SU-DHL-6 (cell line): ENCODE data around the gene ENOX2.

Experiments used
- CTCF ChIP-seq: fragments of 200-600 bp; sonication (generic); IDR thresholded peaks from one replicate; pipeline ENCODE4 v1.5.1; 2017; ENCODE audit warnings: antibody characterized with exemption, mild to moderate bottlenecking, low read length, moderate library complexity; ENCODE audit not compliant: insufficient read depth, poor library complexity, severe bottlenecking
- EZH2phosphoT487 ChIP-seq: fragments of 200-600 bp; sonication (generic), shearing (Covaris generic); conservative IDR thresholded peaks from 2 replicates; pipeline ENCODE4 v1.6.1; 2018; ENCODE audit warnings: mild to moderate bottlenecking, antibody characterized with exemption, low read length, moderate library complexity, mixed read lengths

DNA sequence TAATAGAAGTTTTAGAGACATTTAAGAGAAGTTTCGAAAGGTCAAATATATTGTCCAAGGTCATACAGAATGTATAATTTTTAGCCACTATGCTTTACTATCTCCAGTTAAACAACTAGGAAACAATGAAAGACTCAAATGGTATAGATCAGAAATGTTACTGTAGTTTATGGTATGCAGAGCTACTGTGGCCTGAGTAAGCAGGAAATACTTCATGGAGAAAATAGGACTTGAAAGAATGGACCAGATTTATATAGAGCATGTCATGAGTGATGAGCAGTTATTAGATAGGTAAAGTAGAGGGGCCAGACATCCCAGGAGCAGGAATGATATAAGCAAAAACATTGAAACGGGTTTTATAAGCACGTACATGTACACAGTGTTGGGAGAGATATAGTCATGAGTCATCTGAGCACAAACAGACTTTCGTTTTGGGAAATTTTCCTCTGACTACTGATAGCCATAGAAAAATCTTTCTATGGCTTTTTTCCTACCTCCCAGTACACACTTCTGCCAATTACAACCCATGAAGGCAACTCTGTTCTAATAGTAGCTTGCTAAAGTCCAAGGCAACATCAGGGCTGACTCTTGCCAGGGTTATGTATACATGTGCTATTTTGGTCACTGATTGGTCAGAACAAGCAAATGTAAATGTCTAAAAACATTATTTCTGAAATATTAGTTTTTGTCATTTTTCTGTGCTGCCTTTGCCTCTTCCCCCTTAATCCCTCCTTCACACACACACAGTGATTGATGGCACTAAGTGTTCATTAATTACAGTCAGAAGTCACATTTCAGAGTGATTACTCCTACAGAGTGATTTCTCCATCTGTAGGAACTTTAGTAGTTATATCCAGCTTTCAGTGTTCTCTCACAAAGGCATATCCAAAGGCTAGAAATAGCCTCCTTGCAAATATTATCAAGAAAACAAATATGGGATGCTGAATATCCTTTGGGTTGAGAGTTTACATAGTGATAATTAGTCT lies 198.7 kb downstream of the ENOX2 start:
- TF ChIP-seq CTCF, result no peak
- no peak for TF ChIP-seq EZH2phosphoT487
